ENCODE data around the gene DRD4.

Gene DRD4

GRCh38 chr11:610146-610801, 26.8 kb upstream of the DRD4 start:
- no peak for DNase-seq

- no peak for DNase-seq
Observed at GRCh38 chr11:611001-611996, 25.8 kb upstream of the DRD4 start.

- no peak for DNase-seq
Observed at GRCh38 chr11:612201-612960, 24.7 kb upstream of the DRD4 start.

- DNase-seq = no peak
Observed at GRCh38 chr11:612961-613300, 24.1 kb upstream of the DRD4 start.

- DNase-seq = peak; percentile 78
Observed at GRCh38 chr11:613369-613968, 23.6 kb upstream of the DRD4 start.

GRCh38 chr11:614021-614622, 22.9 kb upstream of the DRD4 start:
- DNase-seq = no peak

GRCh38 chr11:614623-615503, 22.2 kb upstream of the DRD4 start:
- DNase-seq = no peak

- DNase-seq = peak; percentile 88
Observed at GRCh38 chr11:615504-616319, 21.4 kb upstream of the DRD4 start, which contains the start of gene IRF7. TSS of gene IRF7 (minus strand) at chr11:615950. CDS start at chr11:615364, 586 bp downstream.

GRCh38 chr11:616320-617198, 20.5 kb upstream of the DRD4 start:
- no peak for DNase-seq

- DNase-seq = no peak
Observed at GRCh38 chr11:617199-617911, 19.7 kb upstream of the DRD4 start.

- no peak for DNase-seq
Observed at GRCh38 chr11:617912-618682, 19.0 kb upstream of the DRD4 start.

GRCh38 chr11:618856-619627, 18.0 kb upstream of the DRD4 start:
- DNase-seq = no peak

GRCh38 chr11:619628-620050, 17.4 kb upstream of the DRD4 start:
- no peak for DNase-seq

GRCh38 chr11:620201-620600, 16.9 kb upstream of the DRD4 start:
- DNase-seq = no peak

- DNase-seq = no peak
Observed at GRCh38 chr11:620935-621814, 15.9 kb upstream of the DRD4 start.

GRCh38 chr11:621838-622237, 15.2 kb upstream of the DRD4 start:
- DNase-seq = no peak
